Stimulated activated naive CD8-positive, alpha-beta T cell treated with anti-CD3 and anti-CD28 coated beads, Interleukin-15, amount 100 ng/mL, for 72 hours (primary cell): ENCODE data around the gene UBAC2.

Source experiments
- ATAC-seq: fragments of 150-1000 bp; cut with Tn5 transposase; 2 replicates; pipeline ENCODE4 v1.10.0; 2021; ENCODE audit warnings: mild to moderate bottlenecking, moderate library complexity
- DNase-seq, 2 donors: peaks; one replicate each; pipeline ENCODE4 v3.0.0; 2021 to 2022
- H3K27ac Mint-ChIP-seq, 2 donors: one replicate each; pipeline ENCODE4 v1.8.0; 2022; ENCODE audit warnings: mild to moderate bottlenecking in 2 of 2, mixed read lengths in 2 of 2, moderate library complexity in 2 of 2
- H3K27me3 Mint-ChIP-seq: one replicate; pipeline ENCODE4 v1.8.0; 2022; ENCODE audit warnings: mixed read lengths
- H3K4me1 Mint-ChIP-seq: one replicate; pipeline ENCODE4 v1.8.0; 2022; ENCODE audit warnings: mild to moderate bottlenecking, mixed read lengths
- H3K4me3 Mint-ChIP-seq, 2 donors: one replicate each; pipeline ENCODE4 v1.8.0; 2022; ENCODE audit warnings: mild to moderate bottlenecking in 2 of 2, mixed read lengths in 2 of 2, moderate library complexity in 1 of 2
- H3K9me3 Mint-ChIP-seq, 2 donors: one replicate each; pipeline ENCODE4 v1.8.0; 2022; ENCODE audit warnings: mixed read lengths in 2 of 2

Gene UBAC2

DNA sequence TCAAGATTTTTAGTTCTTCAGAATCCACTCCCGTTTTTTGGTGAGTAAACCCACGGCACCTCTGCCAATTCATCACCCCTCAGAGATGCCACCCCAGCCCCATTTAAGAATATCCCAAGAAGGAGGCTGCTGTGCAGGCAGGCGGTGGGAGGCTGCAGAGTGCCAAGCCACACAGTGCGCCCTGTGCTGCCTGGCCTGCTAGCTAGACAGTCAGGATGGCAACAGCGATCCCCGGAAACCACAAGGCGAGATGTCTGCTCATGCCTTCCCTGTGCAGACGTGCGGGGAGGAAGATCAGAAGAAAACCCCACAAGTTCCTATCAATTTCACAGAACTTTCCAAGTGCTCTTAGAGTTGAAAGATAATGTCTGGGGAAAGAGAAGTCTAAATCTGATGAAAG, 171.3 kb downstream of the UBAC2 start:
- H3K27me3 Mint-ChIP-seq = no peaks in the 10 kb centered on the region
- peak in 1 of 2 donors; percentile 30 for DNase-seq

GRCh38 chr13:99373436-99373835, 172.8 kb downstream of the UBAC2 start:
- Mint-ChIP-seq H3K9me3 (no peaks in the 10 kb centered on the region), H3K4me3 (peak overlapping the region; percentile 6 to 9), H3K27me3 (no peaks in the 10 kb centered on the region), H3K4me1 (peaks cover 91% of the 10 kb centered on the region), H3K27ac (peak overlapping the region in 1 of 2 donors; percentile 59)
- DNase-seq (peak in 1 of 2 donors; percentile 6), ATAC-seq (no peak)

More for the DNA sequence above, 171.3 kb downstream of the UBAC2 start:
- Mint-ChIP-seq H3K4me1 (peaks cover 97% of the 10 kb centered on the region), H3K27ac (peak overlapping the region; percentile 91 to 96), H3K9me3 (no peaks in the 10 kb centered on the region), H3K4me3 (peak overlapping the region; percentile 72 to 74)
- ATAC-seq = peak; percentile 63

DNA sequence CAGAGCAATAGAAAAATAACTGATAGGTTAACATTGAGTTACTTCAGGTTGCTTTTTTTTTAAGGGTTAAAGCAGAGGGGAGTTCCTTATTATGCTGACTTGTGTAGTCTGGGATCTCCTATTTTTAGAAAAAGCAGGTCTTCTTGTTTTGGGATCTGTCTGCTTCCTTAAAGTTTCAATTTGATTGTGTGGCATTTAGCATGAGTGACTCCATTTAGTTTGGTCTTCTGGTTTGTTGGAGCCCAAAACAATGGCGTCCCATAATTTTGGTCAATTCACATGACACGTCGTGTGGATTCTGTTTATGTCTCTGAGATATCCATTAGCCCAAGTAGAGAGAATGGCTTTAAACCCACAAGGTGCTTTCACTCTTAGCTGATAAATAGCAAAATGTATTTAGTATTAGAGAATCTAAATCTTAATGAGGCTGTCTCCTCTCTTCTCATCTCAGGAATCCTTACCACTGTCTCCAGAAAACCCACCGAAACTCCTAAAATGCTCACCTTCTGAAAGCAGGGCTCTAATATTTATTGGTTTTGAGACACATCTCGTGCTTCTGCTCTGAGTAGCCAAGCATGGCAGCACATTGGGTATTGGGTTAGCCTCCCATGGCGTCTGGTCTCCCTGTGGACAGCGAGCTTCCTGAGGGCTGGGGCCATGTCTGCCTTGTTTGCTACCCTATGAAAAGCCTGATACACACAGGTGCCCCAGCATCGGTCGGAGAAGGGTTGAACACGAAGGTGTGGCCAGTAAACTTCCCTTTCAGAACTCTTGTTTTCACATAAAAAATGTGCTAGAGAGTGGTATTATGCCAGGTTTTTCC, 173.7 kb downstream of the UBAC2 start:
- H3K27me3 Mint-ChIP-seq = no peaks in the 10 kb centered on the region
- peak overlapping the region; percentile 44 to 69 for H3K4me3 Mint-ChIP-seq
- H3K4me1 Mint-ChIP-seq = peaks cover 84% of the 10 kb centered on the region
- ATAC-seq = no peak
- DNase-seq = peak in 1 of 2 donors; percentile 6
- peak overlapping the region in 1 of 2 donors; percentile 44 for H3K27ac Mint-ChIP-seq
- no peaks in the 10 kb centered on the region for H3K9me3 Mint-ChIP-seq

- Mint-ChIP-seq H3K4me1 (peaks cover 86% of the 10 kb centered on the region), H3K9me3 (no peaks in the 10 kb centered on the region), H3K27me3 (no peaks in the 10 kb centered on the region), H3K27ac (peak overlapping the region; percentile 44 to 81), H3K4me3 (peak overlapping the region; percentile 45 to 69)
- peak; percentile 75 for ATAC-seq
- DNase-seq = peak in 1 of 2 donors; percentile 25
Observed at GRCh38 chr13:99374994-99375737, 174.5 kb downstream of the UBAC2 start.

GRCh38 chr13:99375738-99376080, 175.1 kb downstream of the UBAC2 start:
- H3K4me3 Mint-ChIP-seq = peak overlapping the region; percentile 45 to 69
- H3K4me1 Mint-ChIP-seq = peaks cover 86% of the 10 kb centered on the region
- no peak for ATAC-seq
- H3K27me3 Mint-ChIP-seq = no peaks in the 10 kb centered on the region
- no peak overlapping the region for H3K27ac Mint-ChIP-seq
- no peaks in the 10 kb centered on the region for H3K9me3 Mint-ChIP-seq
- no peak for DNase-seq

- no peak for ATAC-seq
- Mint-ChIP-seq H3K9me3 (no peaks in the 10 kb centered on the region), H3K27me3 (no peaks in the 10 kb centered on the region), H3K4me3 (no peak overlapping the region), H3K4me1 (peaks cover 86% of the 10 kb centered on the region), H3K27ac (no peak overlapping the region)
- DNase-seq = peak in 1 of 2 donors; percentile 6
Observed at GRCh38 chr13:99376132-99376531, 175.5 kb downstream of the UBAC2 start.

GRCh38 chr13:99376924-99377323, 176.3 kb downstream of the UBAC2 start:
- H3K9me3 Mint-ChIP-seq = no peaks in the 10 kb centered on the region
- DNase-seq (peak in 1 of 2 donors; percentile 7), ATAC-seq (no peak)
- H3K27ac Mint-ChIP-seq = no peak overlapping the region
- no peak overlapping the region for H3K4me3 Mint-ChIP-seq
- peaks cover 87% of the 10 kb centered on the region for H3K4me1 Mint-ChIP-seq
- no peaks in the 10 kb centered on the region for H3K27me3 Mint-ChIP-seq

DNA sequence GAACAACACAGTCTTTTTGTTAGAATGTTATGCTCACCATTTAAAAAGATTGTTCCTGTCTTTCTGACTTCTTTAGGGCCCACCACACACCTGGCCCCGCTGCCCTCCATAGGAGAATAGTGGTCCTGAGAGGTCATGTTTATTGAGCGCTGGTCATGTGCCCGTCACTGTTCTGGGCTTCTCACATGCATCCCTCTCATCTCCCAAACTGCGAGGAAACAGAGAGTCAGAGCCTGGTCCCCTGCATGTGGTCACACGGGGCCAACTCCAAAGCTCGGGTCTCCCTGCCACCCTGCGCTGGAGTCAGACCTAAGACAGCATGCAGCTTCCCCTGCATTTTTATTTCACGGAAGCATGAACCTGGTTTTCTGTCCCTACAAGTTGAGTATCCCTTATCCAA, 177.0 kb downstream of the UBAC2 start:
- peak in 1 of 2 donors; percentile 8 for DNase-seq
- no peaks in the 10 kb centered on the region for H3K27me3 Mint-ChIP-seq
- no peak overlapping the region for H3K4me3 Mint-ChIP-seq
- no peak for ATAC-seq
- H3K4me1 Mint-ChIP-seq = peaks cover 87% of the 10 kb centered on the region
- H3K27ac Mint-ChIP-seq = no peak overlapping the region
- H3K9me3 Mint-ChIP-seq = no peaks in the 10 kb centered on the region

GRCh38 chr13:99378985-99379733, 178.5 kb downstream of the UBAC2 start:
- ATAC-seq (no peak), DNase-seq (no peak)
- no peaks in the 10 kb centered on the region for H3K27me3 Mint-ChIP-seq
- H3K4me1 Mint-ChIP-seq = peaks cover 87% of the 10 kb centered on the region
- H3K4me3 Mint-ChIP-seq = no peak overlapping the region
- no peak overlapping the region for H3K27ac Mint-ChIP-seq
- H3K9me3 Mint-ChIP-seq = no peaks in the 10 kb centered on the region

GRCh38 chr13:99379856-99380801, 179.5 kb downstream of the UBAC2 start:
- Mint-ChIP-seq H3K9me3 (no peaks in the 10 kb centered on the region), H3K4me1 (peaks cover 87% of the 10 kb centered on the region), H3K4me3 (no peak overlapping the region), H3K27ac (peak overlapping the region in 1 of 2 donors; percentile 43), H3K27me3 (no peaks in the 10 kb centered on the region)
- ATAC-seq = no peak
- peak in 1 of 2 donors; percentile 7 for DNase-seq

GRCh38 chr13:99380921-99381645, 180.4 kb downstream of the UBAC2 start:
- Mint-ChIP-seq H3K4me1 (peaks cover 87% of the 10 kb centered on the region), H3K9me3 (no peaks in the 10 kb centered on the region), H3K27ac (peak overlapping the region; percentile 64 to 86), H3K27me3 (no peaks in the 10 kb centered on the region), H3K4me3 (peak overlapping the region; percentile 47 to 64)
- ATAC-seq (peak; percentile 81), DNase-seq (peak; percentile 60 to 77)

GRCh38 chr13:99381766-99382165, 181.1 kb downstream of the UBAC2 start:
- Mint-ChIP-seq H3K4me1 (peaks cover 87% of the 10 kb centered on the region), H3K9me3 (no peaks in the 10 kb centered on the region), H3K27me3 (no peaks in the 10 kb centered on the region), H3K4me3 (peak overlapping the region; percentile 64 to 69), H3K27ac (peak overlapping the region in 1 of 2 donors; percentile 20)
- DNase-seq = no peak
- ATAC-seq = no peak

- Mint-ChIP-seq H3K27ac (peak overlapping the region; percentile 61 to 72), H3K9me3 (no peaks in the 10 kb centered on the region), H3K4me3 (peak overlapping the region; percentile 69 to 75), H3K27me3 (no peaks in the 10 kb centered on the region), H3K4me1 (peaks cover 89% of the 10 kb centered on the region)
- peak; percentile 45 for ATAC-seq
- peak in 1 of 2 donors; percentile 60 for DNase-seq
Observed at GRCh38 chr13:99382428-99383133, 181.9 kb downstream of the UBAC2 start.
